Measurements from ENCODE around the gene GAS6. TPM values are rescaled to one million over a fixed set of nuclear protein-coding genes. Genes with fewer than 3 reads are reported as not detected.

The GAS6 gene
- total RNA-seq, 6 experiments from 2014 or later = 669 to 813 (median 715) TPM

GRCh38 chr13:113845055-113845454 lies 18.8 kb downstream of the GAS6 start:
- H3K4me1 Mint-ChIP-seq (ENCODE audit: low read depth) = peaks cover 23% of the 10 kb centered on the region
- no peak for DNase-seq
- no peaks in the 10 kb centered on the region for H3K9me3 Mint-ChIP-seq
- peak overlapping the region; percentile 26 for H3K27ac Mint-ChIP-seq
- no peak for TF ChIP-seq CTCF (IDR thresholded peaks at IDR 0.05)
- no peak overlapping the region for H3K4me3 Mint-ChIP-seq
- H3K36me3 Mint-ChIP-seq (ENCODE audit: low read depth) = peaks cover 39% of the 10 kb centered on the region
- H3K27me3 Mint-ChIP-seq (ENCODE audit: insufficient read depth) = peaks cover 13% of the 10 kb centered on the region

GRCh38 chr13:113843864-113844556 lies 19.9 kb downstream of the GAS6 start:
- Mint-ChIP-seq H3K9me3 (no peaks in the 10 kb centered on the region), H3K27me3 (ENCODE audit: insufficient read depth) (peaks cover 13% of the 10 kb centered on the region), H3K27ac (peak overlapping the region; percentile 63), H3K36me3 (ENCODE audit: low read depth) (peaks cover 37% of the 10 kb centered on the region), H3K4me3 (no peak overlapping the region), H3K4me1 (ENCODE audit: low read depth) (peaks cover 33% of the 10 kb centered on the region)
- no peak for DNase-seq
- peak; percentile 11; the same call in 1 of the 2 replicates for TF ChIP-seq CTCF (IDR thresholded peaks at IDR 0.05)

GRCh38 chr13:113843063-113843654 lies 20.7 kb downstream of the GAS6 start:
- Mint-ChIP-seq H3K27ac (0 out of 2 replicates have a peak overlapping the region, but pooled peaks have one; percentile 38), H3K4me1 (ENCODE audit: low read depth) (peaks cover 38% of the 10 kb centered on the region), H3K9me3 (no peaks in the 10 kb centered on the region), H3K36me3 (ENCODE audit: low read depth) (peaks cover 30% of the 10 kb centered on the region), H3K4me3 (no peak overlapping the region), H3K27me3 (ENCODE audit: insufficient read depth) (peaks cover 13% of the 10 kb centered on the region)
- DNase-seq = no peak
- TF ChIP-seq CTCF (IDR thresholded peaks at IDR 0.05) = no peak

- Mint-ChIP-seq H3K36me3 (ENCODE audit: low read depth) (peaks cover 29% of the 10 kb centered on the region), H3K27ac (0 out of 2 replicates have a peak overlapping the region, but pooled peaks have one; percentile 38)
Observed at GRCh38 chr13:113842336-113843062, 21.4 kb downstream of the GAS6 start.

GRCh38 chr13:113841353-113841650 lies 22.6 kb downstream of the GAS6 start:
- H3K4me1 Mint-ChIP-seq (ENCODE audit: low read depth) = peaks cover 53% of the 10 kb centered on the region
- H3K27me3 Mint-ChIP-seq (ENCODE audit: insufficient read depth) = peaks cover 24% of the 10 kb centered on the region
- H3K27ac Mint-ChIP-seq = peak overlapping the region; percentile 52
- no peak for TF ChIP-seq CTCF (IDR thresholded peaks at IDR 0.05)
- DNase-seq = no peak
- H3K36me3 Mint-ChIP-seq (ENCODE audit: low read depth) = peaks cover 30% of the 10 kb centered on the region
- no peaks in the 10 kb centered on the region for H3K9me3 Mint-ChIP-seq
- no peak overlapping the region for H3K4me3 Mint-ChIP-seq

More at GRCh38 chr13:113842336-113843062, 21.4 kb downstream of the GAS6 start:
- peaks cover 19% of the 10 kb centered on the region for H3K27me3 Mint-ChIP-seq (ENCODE audit: insufficient read depth)
- no peaks in the 10 kb centered on the region for H3K9me3 Mint-ChIP-seq
- no peak overlapping the region for H3K4me3 Mint-ChIP-seq
- TF ChIP-seq CTCF (IDR thresholded peaks at IDR 0.05) = no peak
- peaks cover 45% of the 10 kb centered on the region for H3K4me1 Mint-ChIP-seq (ENCODE audit: low read depth)
- no peak for DNase-seq
